AG09319 (cell line): Measurements from ENCODE around the gene GPR68.

ENCODE experiments used
- DNase-seq: peaks from one replicate; pipeline ENCODE4 v3.0.0-alpha.2; 2010; ENCODE audit warnings: low read depth; ENCODE audit errors: extremely low read depth
- CTCF ChIP-seq: IDR thresholded peaks from 2 replicates; pipeline ENCODE4 v1.5.1; 2011; ENCODE audit warnings: low read depth, mild to moderate bottlenecking, inconsistent platforms, low read length, moderate library complexity

GPR68 gene

GRCh38 chr14:91288876-91289275 lies 44.4 kb upstream of the GPR68 start:
- TF ChIP-seq CTCF: no peak
- DNase-seq: no peak

DNA sequence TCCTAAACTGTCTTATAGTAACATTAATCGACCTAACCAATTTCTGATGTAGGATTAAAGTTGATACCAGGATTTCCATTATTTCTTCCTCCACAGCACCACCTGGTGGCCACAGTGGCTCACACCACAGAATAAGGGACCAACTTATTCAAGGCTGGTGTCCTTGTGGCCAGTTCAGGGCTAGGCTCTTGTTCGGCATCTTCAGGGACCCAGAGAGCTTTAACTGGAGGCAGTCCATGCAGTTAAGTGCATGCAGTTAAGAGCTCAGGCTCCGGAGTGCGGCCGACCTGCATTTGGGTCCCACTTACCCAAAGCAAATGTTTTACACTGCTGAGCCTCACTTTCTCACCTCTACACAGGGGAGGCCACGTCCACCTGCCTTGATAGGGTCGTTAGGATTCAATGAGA lies 42.0 kb upstream of the GPR68 start:
- TF ChIP-seq CTCF: peak; percentile 88
- peak; percentile 31 for DNase-seq

- no peak for TF ChIP-seq CTCF
- DNase-seq: no peak
Measured at GRCh38 chr14:91284791-91285548, 40.5 kb upstream of the GPR68 start.

- peak; percentile 22 for DNase-seq
- no peak for TF ChIP-seq CTCF
Measured at GRCh38 chr14:91284146-91284790, 39.8 kb upstream of the GPR68 start.

- no peak for TF ChIP-seq CTCF
Measured at GRCh38 chr14:91283666-91284065, 39.2 kb upstream of the GPR68 start.

GRCh38 chr14:91282954-91283645 lies 38.6 kb upstream of the GPR68 start:
- no peak for DNase-seq
- no peak for TF ChIP-seq CTCF

More at GRCh38 chr14:91283666-91284065, 39.2 kb upstream of the GPR68 start:
- DNase-seq: no peak

- no peak for DNase-seq
- no peak for TF ChIP-seq CTCF
Measured at GRCh38 chr14:91281346-91281745, 36.8 kb upstream of the GPR68 start.
